ENCODE measurements around the gene ODR4.
A peak's percentile ranks its signal among the peaks of the same experiment; 100 is the strongest.
"Not testable (repeated sequence)": the region's sequence is repeated elsewhere in the genome, so short reads cannot be mapped to it uniquely, and the experiment has no call there.

ODR4 gene

GRCh38 chr1:186375152-186375928 is at the start of gene ODR4, which contains the start of gene TPR:
Gene ODR4 (plus strand): TSS chr1:186375838. CDS start chr1:186379786, 3,948 bp downstream.
Gene TPR (minus strand): TSS chr1:186375253. CDS start chr1:186375028, 225 bp downstream.
- DNase-seq, result peak; percentile 97

- DNase-seq, result no peak
Measured at GRCh38 chr1:186326009-186326408, 49.6 kb upstream of the ODR4 start.

GRCh38 chr1:186327331-186327730 is 48.3 kb upstream of the ODR4 start:
- no peak for DNase-seq

DNA sequence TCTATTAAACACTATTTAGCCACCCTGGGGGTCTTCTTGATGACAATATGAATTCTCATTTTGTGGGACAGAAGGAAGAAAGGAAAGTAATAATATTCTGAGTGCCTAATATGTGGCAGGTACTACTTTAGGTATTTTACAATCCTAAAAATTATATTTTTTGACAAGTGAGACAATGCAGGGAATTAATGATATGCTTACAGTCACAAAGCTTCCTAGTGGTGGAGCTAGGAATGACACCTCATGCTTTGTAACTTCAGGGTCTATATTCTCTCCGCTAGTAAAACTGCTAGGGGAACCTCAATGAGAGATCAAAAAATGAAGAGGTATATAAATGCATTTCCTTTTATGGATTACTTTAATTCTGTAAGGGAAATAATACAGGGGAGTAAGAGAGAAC is 44.9 kb upstream of the ODR4 start:
- DNase-seq, result no peak

DNA sequence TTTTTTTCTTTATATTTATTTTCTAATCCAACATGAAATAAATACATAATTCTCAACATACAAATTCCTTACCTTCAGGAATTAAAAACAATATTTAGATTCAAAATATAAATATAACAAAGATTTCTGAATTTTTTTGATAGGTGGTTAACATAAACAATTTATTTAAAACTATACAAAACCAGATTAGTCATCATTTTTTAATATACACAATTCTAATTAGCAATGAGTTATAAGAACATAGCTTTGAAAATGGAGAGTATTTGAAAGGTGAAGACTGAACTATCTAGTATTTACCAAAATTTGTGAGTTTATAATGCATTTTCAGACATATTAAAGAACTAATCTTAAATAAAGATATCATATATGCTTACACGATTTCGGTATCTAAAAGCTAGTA is 38.1 kb upstream of the ODR4 start:
- no peak for DNase-seq

DNA sequence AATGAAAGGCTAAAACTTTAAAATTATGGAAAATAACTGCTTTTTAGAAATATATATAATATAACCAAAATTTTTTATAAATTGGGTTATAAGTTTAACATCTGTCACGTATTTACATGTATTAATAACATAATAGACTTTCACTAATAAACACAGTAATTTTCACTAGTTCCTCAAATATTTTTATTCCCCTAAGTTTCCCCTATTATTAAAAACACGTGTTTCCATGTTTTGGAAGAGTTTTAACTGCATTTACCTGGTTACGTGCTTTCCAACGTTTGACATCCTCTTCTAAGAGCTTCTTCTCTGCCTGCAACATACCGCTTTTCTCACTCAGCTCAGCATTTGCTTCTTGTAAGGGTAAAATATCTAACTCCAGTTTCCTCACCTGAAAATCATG is 34.9 kb upstream of the ODR4 start:
- DNase-seq, result no peak

DNA sequence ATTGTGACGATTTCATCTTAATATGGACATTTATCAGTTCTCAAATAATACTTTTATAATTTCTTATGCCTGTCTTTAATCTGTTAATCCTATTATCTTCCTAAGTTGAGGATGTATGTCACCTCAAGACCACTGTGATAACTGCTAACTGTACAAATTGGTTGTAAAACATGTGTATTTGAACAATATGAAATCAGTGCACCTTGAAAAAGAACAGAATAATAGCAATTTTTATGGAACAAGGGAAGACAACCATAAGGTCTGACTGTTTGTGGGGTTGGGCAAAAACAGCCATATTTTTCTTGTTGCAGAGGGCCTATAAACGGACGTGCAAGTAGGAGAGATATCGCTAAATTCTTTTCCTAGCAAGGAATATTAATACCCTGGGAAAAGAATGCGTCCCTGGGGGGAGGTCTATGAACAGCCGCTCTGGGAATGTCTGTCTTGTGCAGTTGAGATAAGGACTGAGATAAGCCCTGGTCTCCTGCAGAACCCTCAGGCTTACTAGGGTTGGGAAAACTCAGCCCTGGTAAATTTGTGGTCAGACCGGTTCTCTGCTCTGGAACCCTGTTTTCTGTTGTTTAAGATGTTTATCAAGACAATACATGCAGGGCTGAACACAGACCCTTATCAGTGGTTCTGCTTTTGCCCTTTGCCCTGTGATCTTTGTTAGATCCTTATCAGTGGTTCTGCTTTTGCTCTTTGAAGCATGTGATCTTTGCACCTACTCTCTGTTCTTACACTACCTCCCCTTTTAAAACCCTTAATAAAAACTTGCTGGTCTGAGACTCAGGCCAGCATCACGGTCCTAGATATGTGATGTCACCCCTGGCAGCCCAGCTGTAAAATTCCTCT is 27.6 kb upstream of the ODR4 start:
- DNase-seq, result not testable (repeated sequence)

DNA sequence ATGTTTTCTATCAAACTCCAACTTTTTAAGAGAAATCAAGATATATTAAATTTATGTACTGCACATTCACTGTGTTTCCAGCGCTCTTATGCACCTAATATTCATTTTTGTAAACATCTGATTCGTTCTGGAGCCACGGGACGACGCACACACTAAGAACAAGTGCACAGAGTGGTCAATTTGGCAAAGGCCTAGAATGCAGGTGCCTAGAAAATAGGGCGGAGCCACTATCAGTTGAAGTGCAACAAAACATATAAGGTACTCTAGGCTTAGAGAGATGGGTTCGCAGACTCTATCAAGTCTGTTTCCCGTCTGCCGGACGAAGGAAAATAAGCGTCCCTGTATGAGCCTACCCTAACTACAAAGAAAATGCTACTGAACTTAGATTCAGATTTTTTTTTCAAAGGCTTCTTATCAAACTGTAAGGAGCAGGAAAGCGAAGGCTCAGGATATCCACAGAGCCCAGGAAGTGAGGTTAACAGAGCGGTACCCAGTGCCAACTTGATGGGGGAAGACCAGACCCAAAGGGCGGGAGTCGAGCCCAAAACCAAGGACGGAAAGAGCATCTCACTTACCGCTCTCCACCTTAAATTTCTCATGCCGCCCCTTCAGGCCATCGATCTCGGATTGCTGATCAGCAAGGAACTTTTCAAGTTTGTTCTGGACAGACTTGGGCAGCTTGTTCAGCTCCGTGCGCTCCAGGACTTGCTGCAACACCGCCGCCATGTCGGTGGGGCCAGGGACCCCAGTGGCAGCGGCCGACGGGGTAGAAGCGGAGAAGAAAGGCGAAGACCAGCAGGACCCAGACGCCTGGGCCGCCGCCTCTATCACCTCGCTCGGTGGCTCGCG is 1.1 kb upstream of the ODR4 start:
- DNase-seq, result peak; percentile 6

DNA sequence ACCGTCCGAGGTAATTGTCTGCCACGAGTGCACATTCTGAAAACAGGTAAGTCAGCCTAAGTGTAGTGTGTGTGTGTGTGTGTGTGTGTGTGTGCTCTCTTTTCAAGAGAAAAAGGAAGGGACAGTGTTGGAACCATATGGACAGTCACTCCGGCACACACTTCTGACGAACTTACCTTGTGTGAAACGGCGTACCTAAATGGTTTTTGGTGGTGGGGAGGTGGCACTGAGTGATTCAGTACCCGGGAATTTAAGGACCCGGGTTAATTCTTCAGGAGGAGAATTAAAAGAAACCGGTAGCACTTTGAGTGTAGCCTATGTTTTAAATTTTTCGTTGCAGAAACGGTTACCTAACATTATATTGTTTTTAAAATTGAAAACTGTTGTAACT is 286 bp downstream of the ODR4 start:
- DNase-seq, result no peak

GRCh38 chr1:186386725-186387383 is 11.2 kb downstream of the ODR4 start:
- no peak for DNase-seq

GRCh38 chr1:186390925-186391324 is 15.3 kb downstream of the ODR4 start:
- no peak for DNase-seq

DNA sequence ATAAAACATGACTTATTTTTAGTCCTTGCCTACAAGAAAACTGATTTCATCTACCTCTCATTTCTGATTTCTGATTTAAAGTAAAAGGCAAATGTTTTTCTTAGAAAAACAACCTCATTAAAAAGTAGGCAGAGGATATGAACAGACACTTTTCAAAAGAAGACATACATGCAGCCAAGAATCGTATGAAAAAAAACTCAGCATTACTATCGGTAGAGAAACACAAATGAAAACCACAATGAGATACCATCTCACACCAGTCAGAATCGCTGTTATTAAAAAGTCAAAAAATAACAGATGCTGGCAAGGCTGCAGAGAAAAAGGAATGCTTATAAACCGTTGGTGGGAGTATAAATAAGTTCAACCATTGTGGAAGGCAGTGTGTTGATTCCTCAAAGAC is 16.2 kb downstream of the ODR4 start:
- DNase-seq, result no peak

DNA sequence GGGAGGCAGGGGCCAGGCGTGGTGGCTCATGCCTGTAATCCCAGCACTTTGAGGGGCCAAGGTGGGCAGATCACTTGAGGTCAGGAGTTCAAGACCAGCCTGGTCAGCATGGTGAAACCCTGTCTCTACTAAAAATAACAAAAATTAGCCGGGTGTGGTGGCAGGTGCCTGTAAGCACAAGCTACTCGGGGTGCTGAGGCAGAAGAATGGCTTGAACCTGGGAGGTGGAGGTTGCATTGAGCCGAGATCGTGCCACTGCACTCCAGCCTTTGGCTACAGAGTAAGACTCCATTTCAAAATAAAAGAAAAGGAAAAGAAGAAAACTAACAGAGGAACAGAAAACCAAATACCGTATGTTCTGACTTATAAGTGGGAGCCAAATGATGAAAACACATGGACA is 17.1 kb downstream of the ODR4 start:
- not testable (repeated sequence) for DNase-seq

- not testable (repeated sequence) for DNase-seq
Measured at GRCh38 chr1:186401446-186401845, 25.8 kb downstream of the ODR4 start.

DNA sequence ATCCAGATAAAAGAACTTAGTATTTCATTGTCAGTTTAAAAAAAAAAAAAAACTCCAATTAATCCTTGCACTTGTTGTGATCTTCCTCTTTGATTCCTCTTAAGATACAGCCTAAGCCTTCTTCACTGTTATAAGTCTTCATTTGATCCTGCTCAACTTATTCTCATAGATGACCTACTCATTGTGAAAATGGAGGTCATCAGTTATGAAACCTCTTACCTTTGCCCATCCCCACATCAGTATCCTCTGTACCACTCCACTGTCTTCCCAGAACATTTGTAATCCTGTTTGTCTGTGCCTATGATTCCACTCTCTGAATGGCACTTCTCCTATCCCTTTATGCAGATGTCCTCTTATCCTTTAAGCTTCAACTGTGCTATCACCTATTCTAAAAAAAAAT is 28.0 kb downstream of the ODR4 start:
- DNase-seq, result no peak

DNA sequence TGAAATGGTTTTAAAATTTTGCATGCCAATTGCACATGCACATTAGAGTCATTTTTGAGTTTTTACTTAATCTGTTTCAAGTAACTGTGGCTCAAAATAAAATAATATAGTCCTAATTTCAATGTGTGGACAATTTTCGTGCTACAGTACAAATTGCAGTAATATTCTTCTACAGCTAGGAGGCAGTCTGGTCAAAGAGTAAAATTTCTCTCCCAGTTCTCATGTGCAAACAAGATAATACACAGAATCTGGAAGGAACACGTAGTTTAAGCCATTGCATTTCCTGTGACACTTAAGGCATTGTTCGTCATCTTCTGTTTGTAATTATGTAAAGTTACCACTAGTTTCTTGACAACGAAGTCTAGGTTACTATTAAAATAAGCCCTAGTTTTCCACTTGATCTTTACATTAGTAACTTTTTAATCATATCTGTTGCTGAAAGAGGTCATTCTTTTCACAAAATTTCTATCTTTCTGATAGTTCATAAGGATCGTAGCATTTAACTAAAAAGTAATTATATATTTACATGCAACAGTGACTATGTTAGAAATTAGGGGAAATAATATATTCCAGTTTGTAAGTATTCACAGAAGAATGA is 28.9 kb downstream of the ODR4 start:
- no peak for DNase-seq

DNA sequence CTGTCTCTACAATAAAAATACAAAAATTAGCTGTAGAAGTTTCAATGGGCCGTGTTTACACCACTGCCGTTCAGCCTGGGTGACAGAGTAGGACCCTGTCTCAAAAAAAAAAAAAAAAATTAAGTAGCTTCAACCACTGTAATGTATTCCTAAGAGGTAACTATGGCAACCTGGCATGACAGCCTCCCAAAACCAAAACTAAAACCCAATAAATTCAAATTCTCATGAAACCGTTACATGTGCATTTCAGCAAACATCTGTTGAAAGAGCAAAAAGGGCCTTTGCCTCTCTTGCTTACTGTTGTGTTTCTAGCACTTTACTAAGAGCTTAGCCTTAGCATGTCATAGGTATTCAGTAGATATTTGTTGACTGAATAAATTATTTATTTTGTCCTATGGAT is 33.5 kb downstream of the ODR4 start:
- DNase-seq, result no peak

- DNase-seq, result no peak
Measured at GRCh38 chr1:186413319-186413718, 37.7 kb downstream of the ODR4 start.

GRCh38 chr1:186418503-186418902 is 42.9 kb downstream of the ODR4 start:
- no peak for DNase-seq

DNA sequence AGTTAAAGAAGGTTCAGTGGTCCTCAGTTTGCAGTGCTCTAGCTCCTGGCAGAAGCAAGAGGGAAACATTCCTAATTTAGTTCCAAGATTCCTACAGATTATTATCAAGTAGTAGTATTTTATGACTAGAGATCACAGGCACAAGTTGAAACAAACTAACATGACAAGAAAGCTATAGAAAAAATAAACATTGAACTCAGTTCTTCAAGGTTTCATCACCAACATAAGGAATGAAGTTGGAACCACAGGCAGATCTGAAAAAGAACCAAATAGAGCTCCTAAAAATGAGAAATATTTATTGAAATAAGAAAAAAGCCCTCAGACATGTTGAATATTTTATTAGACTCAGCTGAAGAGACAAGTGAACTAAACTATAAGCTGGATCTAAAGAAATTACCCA is 44.7 kb downstream of the ODR4 start:
- DNase-seq, result no peak

DNA sequence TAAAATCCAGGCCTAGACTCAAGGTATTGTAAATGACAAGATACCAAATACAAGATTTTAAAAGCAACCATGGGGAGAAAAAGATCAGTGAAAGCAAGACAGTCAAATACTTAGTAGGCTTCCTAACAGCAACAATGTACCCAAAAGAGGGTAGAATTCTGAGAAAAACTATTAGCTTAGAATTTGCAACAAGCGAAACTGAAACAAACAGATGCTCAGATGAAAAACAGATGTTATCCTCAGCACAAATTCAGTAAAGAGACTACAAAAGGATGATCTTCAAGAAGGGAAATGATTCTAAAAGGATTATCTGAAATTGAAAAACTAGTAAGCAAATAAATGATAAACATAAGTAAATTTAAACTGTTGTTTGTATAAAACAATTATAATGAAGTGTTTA is 45.3 kb downstream of the ODR4 start:
- no peak for DNase-seq

- no peak for DNase-seq
Measured at GRCh38 chr1:186421446-186421845, 45.8 kb downstream of the ODR4 start.

Data from stimulated activated CD4-positive, alpha-beta T cell treated with anti-CD3 and anti-CD28 coated beads, Interleukin-12 subunit alpha, Interleukin-12 subunit beta, amount 100 ng/mL, for 4 hours (primary cell).